GM12874 (cell line): ENCODE results near the gene IL17RD.

Source experiments
- TF ChIP-seq, protein P1 (sequence below): IDR thresholded peaks from 2 replicates; pipeline ENCODE4 v1.5.1; 2011; ENCODE audit warnings: low read depth, mild to moderate bottlenecking, control low read depth, low read length, moderate library complexity; ENCODE audit not compliant: insufficient read depth

Gene IL17RD

DNA sequence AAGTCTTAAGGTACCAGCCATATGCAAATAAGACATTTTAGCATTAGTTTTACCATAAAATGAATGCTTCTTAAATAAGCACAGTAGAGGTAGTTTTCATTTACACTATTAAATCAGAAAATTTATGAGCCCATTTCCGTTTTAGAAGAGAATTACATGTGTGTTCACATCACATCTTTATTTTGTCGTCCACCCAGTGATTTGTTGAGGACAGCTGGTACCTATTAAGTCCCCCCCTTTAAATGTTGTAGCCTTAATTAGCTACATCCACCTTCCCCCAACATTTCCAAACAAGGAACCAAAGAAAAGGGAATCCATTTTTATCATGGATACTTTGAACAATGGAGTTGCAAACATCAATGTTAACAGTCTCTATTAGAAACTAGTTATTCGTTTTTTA, 6.8 kb downstream of the IL17RD start:
- TF ChIP-seq, protein P1, sequence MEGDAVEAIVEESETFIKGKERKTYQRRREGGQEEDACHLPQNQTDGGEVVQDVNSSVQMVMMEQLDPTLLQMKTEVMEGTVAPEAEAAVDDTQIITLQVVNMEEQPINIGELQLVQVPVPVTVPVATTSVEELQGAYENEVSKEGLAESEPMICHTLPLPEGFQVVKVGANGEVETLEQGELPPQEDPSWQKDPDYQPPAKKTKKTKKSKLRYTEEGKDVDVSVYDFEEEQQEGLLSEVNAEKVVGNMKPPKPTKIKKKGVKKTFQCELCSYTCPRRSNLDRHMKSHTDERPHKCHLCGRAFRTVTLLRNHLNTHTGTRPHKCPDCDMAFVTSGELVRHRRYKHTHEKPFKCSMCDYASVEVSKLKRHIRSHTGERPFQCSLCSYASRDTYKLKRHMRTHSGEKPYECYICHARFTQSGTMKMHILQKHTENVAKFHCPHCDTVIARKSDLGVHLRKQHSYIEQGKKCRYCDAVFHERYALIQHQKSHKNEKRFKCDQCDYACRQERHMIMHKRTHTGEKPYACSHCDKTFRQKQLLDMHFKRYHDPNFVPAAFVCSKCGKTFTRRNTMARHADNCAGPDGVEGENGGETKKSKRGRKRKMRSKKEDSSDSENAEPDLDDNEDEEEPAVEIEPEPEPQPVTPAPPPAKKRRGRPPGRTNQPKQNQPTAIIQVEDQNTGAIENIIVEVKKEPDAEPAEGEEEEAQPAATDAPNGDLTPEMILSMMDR, result no peak

DNA sequence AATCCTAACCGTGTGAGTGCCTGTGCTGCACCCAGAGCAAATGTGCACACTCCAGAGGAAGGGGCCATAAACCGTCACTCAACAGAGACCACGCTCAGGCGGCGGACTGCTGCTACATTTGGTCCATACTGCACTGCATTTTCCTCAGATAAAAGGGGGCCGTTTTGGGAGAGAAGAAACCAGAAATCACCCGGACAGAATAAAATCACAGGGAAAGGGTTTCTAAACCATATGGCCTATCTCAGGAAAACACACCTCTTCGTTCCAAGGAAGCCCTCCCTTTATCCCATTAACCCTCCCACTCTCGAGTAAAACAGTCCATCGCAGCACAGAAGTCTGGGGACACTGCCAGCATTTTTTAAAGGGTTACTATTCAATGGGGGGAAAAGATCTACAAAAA, 7.6 kb downstream of the IL17RD start:
- TF ChIP-seq, protein P1, result no peak

DNA sequence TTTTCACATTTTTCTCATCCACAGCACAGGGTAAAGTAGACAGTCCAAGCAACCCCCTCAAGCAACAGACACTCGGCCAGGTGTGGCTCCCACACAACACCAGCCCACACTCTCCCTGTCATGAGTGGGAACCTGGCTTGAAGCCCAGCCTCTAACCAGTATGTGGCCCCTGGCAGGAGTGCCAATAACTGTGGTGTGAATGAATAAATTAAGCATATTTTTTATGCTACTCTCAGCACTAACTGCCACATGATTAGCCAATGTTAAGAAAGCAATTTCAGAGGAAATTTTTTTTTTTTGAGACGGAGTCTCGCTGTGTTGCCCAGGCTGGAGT, 9.9 kb downstream of the IL17RD start:
- TF ChIP-seq, protein P1, result no peak

DNA sequence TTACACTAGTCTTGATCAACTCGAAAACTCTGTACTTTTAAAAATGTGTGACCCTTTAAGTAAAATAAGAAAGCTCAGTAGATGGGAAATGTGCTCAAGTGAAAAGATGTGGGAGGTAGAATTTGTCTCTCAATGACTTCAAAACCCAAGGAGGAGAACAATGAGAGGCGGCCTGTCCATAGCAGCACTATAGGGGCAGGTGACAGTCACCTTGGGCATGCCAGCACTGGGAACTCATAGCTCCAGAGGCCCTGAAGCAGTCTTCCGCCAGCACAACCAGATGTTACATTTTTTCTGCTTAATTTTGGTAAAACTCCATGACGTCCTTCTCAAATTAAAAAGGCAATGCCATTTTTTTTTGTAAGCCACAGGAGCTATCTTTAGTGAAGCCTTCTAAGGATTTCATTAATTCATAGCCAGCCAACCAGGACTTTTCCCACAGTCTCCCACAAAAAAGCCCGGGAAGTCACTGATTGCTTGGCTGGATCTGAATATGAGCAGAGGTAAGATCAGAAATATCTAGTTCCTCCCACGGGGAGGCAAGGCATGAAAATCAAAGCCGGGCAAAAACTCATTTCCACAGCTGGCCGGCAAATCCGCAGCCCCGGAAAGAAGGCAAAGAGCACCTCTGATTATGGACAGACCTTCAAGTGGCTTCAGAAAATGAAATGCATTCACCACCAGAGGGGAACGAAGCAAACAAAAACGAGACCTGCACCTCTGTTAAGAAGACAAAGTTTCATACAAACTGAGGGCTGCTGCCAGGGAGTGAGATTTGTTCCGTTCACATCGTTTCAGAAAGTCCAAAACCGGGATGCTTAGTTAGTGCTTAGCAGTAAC, 10.5 kb downstream of the IL17RD start:
- TF ChIP-seq, protein P1, result no peak

DNA sequence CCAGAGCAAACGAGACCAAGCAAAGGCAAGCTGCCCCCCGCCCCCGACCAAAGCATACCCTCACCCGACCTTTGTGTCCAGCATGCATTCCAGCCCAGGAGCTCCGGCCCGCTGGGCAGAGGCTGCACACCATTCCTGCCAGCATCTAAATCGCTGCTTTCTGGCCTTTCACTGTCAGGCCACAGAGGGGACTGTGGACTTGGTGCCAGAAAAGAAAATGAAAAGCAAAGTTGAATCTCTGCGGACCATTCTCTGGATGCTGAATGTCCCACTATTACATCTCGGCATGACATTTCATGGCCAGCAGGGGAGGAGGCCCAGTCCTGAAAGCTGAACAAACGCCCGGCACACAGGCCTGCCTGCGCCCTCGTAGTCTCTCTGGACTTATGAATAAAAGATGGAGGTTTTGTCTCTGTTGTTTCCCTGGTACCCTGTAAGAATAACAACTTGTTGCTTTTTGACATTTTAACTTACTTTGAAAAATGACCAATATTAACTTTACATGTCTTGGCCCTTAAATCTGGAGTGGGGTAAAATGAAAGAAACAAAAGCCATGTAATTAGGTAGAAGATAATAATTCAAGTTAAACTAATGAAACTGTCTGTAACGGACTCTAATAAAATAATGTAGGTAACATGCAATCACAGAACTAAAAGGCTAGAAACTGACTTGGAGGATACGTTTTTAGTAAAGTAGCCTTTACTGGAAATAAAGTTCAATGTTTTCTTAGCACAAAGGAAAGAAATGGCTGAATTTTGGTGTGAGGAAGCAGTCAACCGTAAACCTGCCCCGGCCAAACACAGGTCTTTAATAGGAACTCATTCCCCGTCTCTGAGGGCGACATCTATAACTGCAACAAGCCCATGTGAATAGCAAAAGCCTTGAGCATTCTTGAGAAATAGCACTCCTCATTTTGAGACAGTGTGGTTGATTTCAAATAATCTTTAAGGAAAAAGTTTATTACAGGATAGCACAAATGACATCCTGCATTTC, 12.7 kb downstream of the IL17RD start:
- TF ChIP-seq, protein P1, result no peak

DNA sequence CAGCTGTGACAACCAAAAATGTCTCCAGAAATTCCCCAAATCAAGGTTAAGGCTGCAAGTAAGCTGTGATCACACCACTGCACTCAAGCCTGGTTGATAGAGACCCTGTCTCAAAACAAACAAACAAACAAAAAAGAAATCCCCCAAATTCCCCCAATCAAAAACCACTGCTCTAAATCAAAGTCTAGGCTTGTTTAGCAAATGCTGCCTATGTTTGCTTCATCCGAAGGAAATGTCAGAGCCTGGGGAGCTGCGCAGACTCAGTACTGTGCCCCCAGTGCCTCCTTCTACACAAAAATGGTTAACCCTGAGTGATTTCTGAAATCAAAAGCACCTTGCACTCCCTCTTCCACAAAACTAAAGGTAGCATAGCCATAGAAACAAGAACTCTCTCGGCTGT, 13.4 kb downstream of the IL17RD start:
- TF ChIP-seq, protein P1, result no peak

DNA sequence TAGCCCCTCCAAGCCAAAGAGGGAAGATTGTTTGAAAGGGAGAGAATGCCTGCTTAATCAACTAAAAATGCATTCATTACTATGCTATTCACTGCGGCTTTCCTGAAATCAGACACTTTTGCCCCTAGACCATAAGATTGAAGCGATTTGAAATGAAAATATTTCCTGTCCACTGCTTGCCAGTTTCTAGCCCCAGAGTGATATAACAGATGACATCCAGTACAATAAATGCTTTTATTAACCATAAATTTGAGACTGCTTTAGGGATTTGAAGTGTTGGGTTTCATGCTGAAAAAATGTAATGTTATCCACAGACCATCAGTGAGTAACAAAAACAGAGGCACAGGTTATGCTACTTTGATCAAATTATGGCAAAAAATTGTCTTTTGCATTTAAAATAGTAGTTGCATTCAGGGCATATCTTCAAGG, 14.1 kb downstream of the IL17RD start:
- TF ChIP-seq, protein P1, result no peak
